IMR-90 (cell line): ENCODE measurements around the gene AGTPBP1. TPM values are rescaled to one million over a fixed set of nuclear protein-coding genes. Genes with fewer than 3 reads are reported as not detected.

ENCODE experiments used
- ATAC-seq: fragments of 200-7000 bp; cut with Tn5 transposase; 2 replicates; pipeline ENCODE4 v1.9.1; 2020; ENCODE audit warnings: low read depth, mild to moderate bottlenecking, moderate library complexity
- BruUV-seq: library from RNA; stranded (reverse); fragments of 400-500 nt; replicated peaks from 2 replicates; lab custom pipeline; 2021; lab: Mats Ljungman, UMichigan
- CTCF ChIA-PET: fragments of 300-600 bp; formaldehyde crosslinking; extraction: SDS; loops from one replicate; lab custom pipeline; 2021; ENCODE audit warnings: antibody characterized with exemption; lab: Yijun Ruan, JAX
- POLR2A ChIA-PET: fragments of 300-600 bp; sonication (Branson Sonifier 250); formaldehyde crosslinking; loops from one replicate; lab custom pipeline; 2022; ENCODE audit warnings: antibody characterized with exemption; ENCODE audit not compliant: unreplicated experiment; lab: Charles Lee
- DNase-seq: peaks from one replicate; pipeline ENCODE4 v3.0.0; 2013
- H2AFZ ChIP-seq: replicated peaks from 2 replicates; pipeline ENCODE3; 2013; ENCODE audit warnings: low read length, mild to moderate bottlenecking; ENCODE audit not compliant: poor library complexity
- H2AK5ac ChIP-seq: 2 replicates; pipeline ENCODE4 v1.6.1; 2013; ENCODE audit warnings: low read depth, low read length, inconsistent platforms
- H2AK9ac ChIP-seq: replicated peaks from 2 replicates; pipeline ENCODE3; 2013; ENCODE audit warnings: mild to moderate bottlenecking, low read depth, low read length, moderate library complexity; ENCODE audit not compliant: poor library complexity
- H2BK120ac ChIP-seq: 2 replicates; pipeline ENCODE4 v1.6.1; 2013; ENCODE audit warnings: low read depth, low read length, inconsistent platforms
- H2BK15ac ChIP-seq: 3 replicates; pipeline ENCODE4 v1.6.1; 2013; ENCODE audit warnings: low read depth, low read length, inconsistent platforms
- H2BK20ac ChIP-seq: 2 replicates; pipeline ENCODE4 v1.6.1; 2013; ENCODE audit warnings: low read depth, mild to moderate bottlenecking, inconsistent platforms, low read length, moderate library complexity
- H2BK5ac ChIP-seq: 2 replicates; pipeline ENCODE4 v1.6.1; 2013; ENCODE audit warnings: mild to moderate bottlenecking, low read depth, low read length, inconsistent platforms; ENCODE audit not compliant: poor library complexity, severe bottlenecking
- H3K14ac ChIP-seq: replicated peaks from 2 replicates; pipeline ENCODE4 v1.6.1; 2013; ENCODE audit warnings: low read depth, low read length, inconsistent platforms
- H3K18ac ChIP-seq: 2 replicates; pipeline ENCODE4 v1.6.1; 2013; ENCODE audit warnings: low read depth, low read length, control low read depth
- H3K23ac ChIP-seq: 2 replicates; pipeline ENCODE4 v1.6.1; 2013; ENCODE audit warnings: low read depth, low read length, inconsistent platforms
- H3K27ac ChIP-seq: 2 replicates; pipeline ENCODE4 v1.5.1; 2013; ENCODE audit warnings: mild to moderate bottlenecking, control low read depth, low read length; ENCODE audit not compliant: insufficient read depth
- H3K27me3 ChIP-seq: 2 replicates; pipeline ENCODE4 v1.6.1; 2013; ENCODE audit warnings: low read length; ENCODE audit not compliant: control insufficient read depth, insufficient read depth
- H3K36me3 ChIP-seq: 2 replicates; pipeline ENCODE4 v1.6.1; 2013; ENCODE audit warnings: low read length, mixed read lengths; ENCODE audit not compliant: control insufficient read depth, insufficient read depth
- H3K4ac ChIP-seq: 2 replicates; pipeline ENCODE4 v1.6.1; 2013; ENCODE audit warnings: low read depth, low read length, inconsistent platforms
- H3K4me1 ChIP-seq: 2 replicates; pipeline ENCODE4 v1.6.1; 2013; ENCODE audit warnings: low read length, mixed read lengths; ENCODE audit not compliant: control insufficient read depth, insufficient read depth
- H3K4me2 ChIP-seq: 2 replicates; pipeline ENCODE4 v1.6.1; 2013; ENCODE audit warnings: low read depth, mild to moderate bottlenecking, control low read depth, low read length, moderate library complexity
- H3K4me3 ChIP-seq: 2 replicates; pipeline ENCODE4 v1.5.1; 2013; ENCODE audit warnings: low read depth, mild to moderate bottlenecking, control low read depth, low read length, moderate library complexity; ENCODE audit not compliant: insufficient read depth
- H3K56ac ChIP-seq: 2 replicates; pipeline ENCODE4 v1.6.1; 2013; ENCODE audit warnings: low read length, inconsistent platforms; ENCODE audit not compliant: insufficient read depth; ENCODE audit errors: extremely low read depth
- H3K79me1 ChIP-seq, 2 experiments: 2 replicates each; pipeline ENCODE4 v1.6.1; 2013; ENCODE audit warnings: low read length in 2 of 2, inconsistent platforms in 1 of 2, low read depth in 1 of 2
- H3K9ac ChIP-seq: 2 replicates; pipeline ENCODE4 v1.6.1; 2013; ENCODE audit warnings: low read depth, low read length, control low read depth
- H3K9me1 ChIP-seq: 2 replicates; pipeline ENCODE4 v1.6.1; 2013; ENCODE audit warnings: low read length, inconsistent platforms; ENCODE audit not compliant: insufficient read depth
- H3K9me3 ChIP-seq: 2 replicates; pipeline ENCODE4 v1.6.1; 2013; ENCODE audit warnings: low read length; ENCODE audit not compliant: control insufficient read depth, insufficient read depth
- H4K20me1 ChIP-seq: 2 replicates; pipeline ENCODE4 v1.6.1; 2013; ENCODE audit warnings: low read length, inconsistent platforms; ENCODE audit not compliant: insufficient read depth
- H4K5ac ChIP-seq: 2 replicates; pipeline ENCODE4 v1.6.1; 2013; ENCODE audit warnings: mild to moderate bottlenecking, low read depth, low read length, control low read depth
- H4K8ac ChIP-seq, 2 experiments: 2 replicates each; pipeline ENCODE4 v1.6.1; 2013; ENCODE audit warnings: low read depth in 2 of 2, low read length in 2 of 2, control low read depth in 1 of 2, inconsistent platforms in 1 of 2
- H4K91ac ChIP-seq: 2 replicates; pipeline ENCODE4 v1.6.1; 2013; ENCODE audit warnings: low read depth, low read length, inconsistent platforms; ENCODE audit not compliant: insufficient read depth
- BHLHE40 ChIP-seq: fragments of 150-350 bp; IDR thresholded peaks from 2 replicates; pipeline ENCODE4 v1.6.1; 2016; ENCODE audit warnings: mild to moderate bottlenecking, low read depth, low read length
- CEBPB ChIP-seq: IDR thresholded peaks from 2 replicates; pipeline ENCODE4 v1.6.1; 2012; ENCODE audit warnings: low read depth, low read length, improper control_type of control experiment
- CHD1 ChIP-seq: IDR thresholded peaks from 2 replicates; pipeline ENCODE4 v1.6.1; 2012; ENCODE audit warnings: low read depth, low read length, improper control_type of control experiment
- FOS ChIP-seq: fragments of 150-350 bp; IDR thresholded peaks from 2 replicates; pipeline ENCODE4 v1.6.1; 2016; ENCODE audit warnings: low read depth, low read length
- MAFK ChIP-seq: IDR thresholded peaks from 2 replicates; pipeline ENCODE4 v1.6.1; 2012; ENCODE audit warnings: low read depth, low read length, improper control_type of control experiment
- MXI1 ChIP-seq: IDR thresholded peaks from 2 replicates; pipeline ENCODE4 v1.6.1; 2012; ENCODE audit warnings: low read depth, mild to moderate bottlenecking, low read length, moderate library complexity, borderline replicate concordance
- NFE2L2 ChIP-seq: fragments of 150-350 bp; IDR thresholded peaks from 2 replicates; pipeline ENCODE4 v1.6.1; 2016; ENCODE audit warnings: low read depth, mild to moderate bottlenecking, low read length
- RAD21 ChIP-seq: IDR thresholded peaks from 2 replicates; pipeline ENCODE4 v1.6.1; 2012; ENCODE audit warnings: low read length, improper control_type of control experiment
- RCOR1 ChIP-seq: IDR thresholded peaks from 2 replicates; pipeline ENCODE4 v1.6.1; 2012; ENCODE audit warnings: mild to moderate bottlenecking, low read length, improper control_type of control experiment; ENCODE audit not compliant: insufficient replicate concordance
- RFX5 ChIP-seq: IDR thresholded peaks from 2 replicates; pipeline ENCODE4 v1.8.0; 2012; ENCODE audit warnings: low read depth, mild to moderate bottlenecking, low read length, moderate library complexity
- SMC3 ChIP-seq: fragments of 150-350 bp; IDR thresholded peaks from 2 replicates; pipeline ENCODE4 v1.6.1; 2016; ENCODE audit warnings: low read depth, mild to moderate bottlenecking, antibody characterized with exemption, low read length, moderate library complexity
- WGBS, 2 experiments: methylation state at CpG; one replicate each; pipeline versions ENCODE4 v1.1.5 to v1.1.7; 2013; ENCODE audit warnings: missing lambda C conversion rate in 2 of 2; ENCODE audit not compliant: insufficient read length in 1 of 2; ENCODE audit errors: extremely low coverage in 2 of 2; 5-methylcytosine and 5-hydroxymethylcytosine counted together
- dilution Hi-C: fragments of 300-500 bp; cut with HindIII; formaldehyde crosslinking; loops from one replicate; pipeline ENCODE4 v1.14.3; 2018; ENCODE audit warnings: low sequenced_read_pairs; ENCODE audit not compliant: unreplicated experiment
- in situ Hi-C: fragments of 300-500 bp; cut with MboI; formaldehyde crosslinking; loops from 3 replicates; pipeline ENCODE4 v1.14.3; 2019; ENCODE audit warnings: low sequenced_read_pairs, inconsistent platforms, mixed read lengths
- intact Hi-C: fragments of 100-400 bp; cut with micrococcal nuclease; formaldehyde crosslinking; loops from 2 replicates; pipeline ENCODE4 v1.10.0; 2022
- polyA plus RNA-seq, 3 experiments: library from polyadenylated mRNA; depleted of rRNA; stranded (reverse); fragments of >200 nt; gene quantifications; 2 replicates each; pipeline ENCODE4 v1.2.3, GENCODE V29; 2012; ENCODE audit warnings: low replicate concordance in 1 of 3
- total RNA-seq: library from RNA; depleted of rRNA; stranded (reverse); fragments of >200 nt; gene quantifications from 2 replicates; pipeline ENCODE4 v1.2.3, GENCODE V29; 2012
- TF ChIP-seq, protein P1 (sequence below): conservative IDR thresholded peaks from 2 replicates; pipeline ENCODE4 v1.5.1; 2012; ENCODE audit warnings: mild to moderate bottlenecking, low read depth, low read length, improper control_type of control experiment
- TF ChIP-seq, protein P2 (sequence below): fragments of 150-350 bp; IDR thresholded peaks from 2 replicates; pipeline ENCODE4 v1.6.1; 2016; ENCODE audit warnings: low read depth, mild to moderate bottlenecking, low read length, moderate library complexity, borderline replicate concordance

AGTPBP1 gene
- total and polyA plus RNA-seq, 2 of the 4 experiments (the other 2 are of a cell fraction), result 3.3 to 9.0 TPM

GRCh38 chr9:85715587-85715986 lies 26.2 kb downstream of the AGTPBP1 start:
- H3K27ac ChIP-seq, result no peak overlapping the region
- no peak overlapping the region for H3K4me3 ChIP-seq
- H4K20me1 ChIP-seq, result no peaks in the 10 kb centered on the region
- POLR2A ChIA-PET, result no interaction called here
- H2BK5ac ChIP-seq, result no peak overlapping the region
- no peak for TF ChIP-seq CHD1
- TF ChIP-seq RCOR1, result no peak
- TF ChIP-seq NFE2L2, result no peak
- TF ChIP-seq BHLHE40, result no peak
- no peak for TF ChIP-seq RFX5
- TF ChIP-seq MAFK, result no peak
- TF ChIP-seq MXI1, result no peak
- TF ChIP-seq, protein P1, sequence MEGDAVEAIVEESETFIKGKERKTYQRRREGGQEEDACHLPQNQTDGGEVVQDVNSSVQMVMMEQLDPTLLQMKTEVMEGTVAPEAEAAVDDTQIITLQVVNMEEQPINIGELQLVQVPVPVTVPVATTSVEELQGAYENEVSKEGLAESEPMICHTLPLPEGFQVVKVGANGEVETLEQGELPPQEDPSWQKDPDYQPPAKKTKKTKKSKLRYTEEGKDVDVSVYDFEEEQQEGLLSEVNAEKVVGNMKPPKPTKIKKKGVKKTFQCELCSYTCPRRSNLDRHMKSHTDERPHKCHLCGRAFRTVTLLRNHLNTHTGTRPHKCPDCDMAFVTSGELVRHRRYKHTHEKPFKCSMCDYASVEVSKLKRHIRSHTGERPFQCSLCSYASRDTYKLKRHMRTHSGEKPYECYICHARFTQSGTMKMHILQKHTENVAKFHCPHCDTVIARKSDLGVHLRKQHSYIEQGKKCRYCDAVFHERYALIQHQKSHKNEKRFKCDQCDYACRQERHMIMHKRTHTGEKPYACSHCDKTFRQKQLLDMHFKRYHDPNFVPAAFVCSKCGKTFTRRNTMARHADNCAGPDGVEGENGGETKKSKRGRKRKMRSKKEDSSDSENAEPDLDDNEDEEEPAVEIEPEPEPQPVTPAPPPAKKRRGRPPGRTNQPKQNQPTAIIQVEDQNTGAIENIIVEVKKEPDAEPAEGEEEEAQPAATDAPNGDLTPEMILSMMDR, result no peak
- TF ChIP-seq, protein P2, sequence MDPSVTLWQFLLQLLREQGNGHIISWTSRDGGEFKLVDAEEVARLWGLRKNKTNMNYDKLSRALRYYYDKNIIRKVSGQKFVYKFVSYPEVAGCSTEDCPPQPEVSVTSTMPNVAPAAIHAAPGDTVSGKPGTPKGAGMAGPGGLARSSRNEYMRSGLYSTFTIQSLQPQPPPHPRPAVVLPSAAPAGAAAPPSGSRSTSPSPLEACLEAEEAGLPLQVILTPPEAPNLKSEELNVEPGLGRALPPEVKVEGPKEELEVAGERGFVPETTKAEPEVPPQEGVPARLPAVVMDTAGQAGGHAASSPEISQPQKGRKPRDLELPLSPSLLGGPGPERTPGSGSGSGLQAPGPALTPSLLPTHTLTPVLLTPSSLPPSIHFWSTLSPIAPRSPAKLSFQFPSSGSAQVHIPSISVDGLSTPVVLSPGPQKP, result no peak
- no peak for TF ChIP-seq CEBPB
- no peak for TF ChIP-seq FOS
- no peak for TF ChIP-seq RAD21
- no peak for TF ChIP-seq SMC3
- WGBS, 2 experiments, result no CpG with 5 or more reads among the region's 2 CpGs
- no peak overlapping the region for H3K23ac ChIP-seq
- no peak overlapping the region for H2BK15ac ChIP-seq
- no peak overlapping the region for H4K8ac ChIP-seq
- no peaks in the 10 kb centered on the region for H3K36me3 ChIP-seq
- no peak overlapping the region for H3K14ac ChIP-seq
- no peaks in the 10 kb centered on the region for H3K9me1 ChIP-seq
- dilution Hi-C loops, result no loop called here
- H3K18ac ChIP-seq, result no peak overlapping the region
- no TSS peak for BruUV-seq
- H2AK9ac ChIP-seq, result no peak overlapping the region
- no peaks in the 10 kb centered on the region for H3K79me1 ChIP-seq
- ATAC-seq (no peak), DNase-seq (no peak)
- H2AFZ ChIP-seq, result no peak overlapping the region
- in situ Hi-C loops, result no loop called here
- H4K91ac ChIP-seq, result no peak overlapping the region
- no peaks in the 10 kb centered on the region for H3K4me1 ChIP-seq
- H2BK120ac ChIP-seq, result no peak overlapping the region
- H4K5ac ChIP-seq, result no peak overlapping the region
- no peak overlapping the region for H2AK5ac ChIP-seq
- H3K9me3 ChIP-seq, result no peaks in the 10 kb centered on the region
- intact Hi-C loops, result no loop called here
- H3K4ac ChIP-seq, result no peak overlapping the region
- CTCF ChIA-PET, result no interaction called here
- no peak overlapping the region for H3K9ac ChIP-seq
- H2BK20ac ChIP-seq, result no peak overlapping the region
- H3K56ac ChIP-seq, result no peak overlapping the region
- H3K4me2 ChIP-seq, result no peak overlapping the region
- H3K27me3 ChIP-seq, result no peaks in the 10 kb centered on the region
